IMR-90 (cell line): ENCODE data around the gene SLX4IP. TPM values are rescaled to one million over a fixed set of nuclear protein-coding genes. Genes with fewer than 3 reads are reported as not detected.

Source experiments
- ATAC-seq: fragments of 200-7000 bp; cut with Tn5 transposase; 2 replicates; pipeline ENCODE4 v1.9.1; 2020; ENCODE audit warnings: low read depth, mild to moderate bottlenecking, moderate library complexity
- BruUV-seq: library from RNA; stranded (reverse); fragments of 400-500 nt; replicated peaks from 2 replicates; lab custom pipeline; 2021; lab: Mats Ljungman, UMichigan
- CTCF ChIA-PET: fragments of 300-600 bp; formaldehyde crosslinking; extraction: SDS; loops from one replicate; lab custom pipeline; 2021; ENCODE audit warnings: antibody characterized with exemption; lab: Yijun Ruan, JAX
- POLR2A ChIA-PET: fragments of 300-600 bp; sonication (Branson Sonifier 250); formaldehyde crosslinking; loops from one replicate; lab custom pipeline; 2022; ENCODE audit warnings: antibody characterized with exemption; ENCODE audit not compliant: unreplicated experiment; lab: Charles Lee
- DNase-seq: peaks from one replicate; pipeline ENCODE4 v3.0.0; 2013
- H2AFZ ChIP-seq: replicated peaks from 2 replicates; pipeline ENCODE3; 2013; ENCODE audit warnings: low read length, mild to moderate bottlenecking; ENCODE audit not compliant: poor library complexity
- H2AK5ac ChIP-seq: 2 replicates; pipeline ENCODE4 v1.6.1; 2013; ENCODE audit warnings: low read depth, low read length, inconsistent platforms
- H2AK9ac ChIP-seq: replicated peaks from 2 replicates; pipeline ENCODE3; 2013; ENCODE audit warnings: mild to moderate bottlenecking, low read depth, low read length, moderate library complexity; ENCODE audit not compliant: poor library complexity
- H2BK120ac ChIP-seq: 2 replicates; pipeline ENCODE4 v1.6.1; 2013; ENCODE audit warnings: low read depth, low read length, inconsistent platforms
- H2BK15ac ChIP-seq: 3 replicates; pipeline ENCODE4 v1.6.1; 2013; ENCODE audit warnings: low read depth, low read length, inconsistent platforms
- H2BK20ac ChIP-seq: 2 replicates; pipeline ENCODE4 v1.6.1; 2013; ENCODE audit warnings: low read depth, mild to moderate bottlenecking, inconsistent platforms, low read length, moderate library complexity
- H2BK5ac ChIP-seq: 2 replicates; pipeline ENCODE4 v1.6.1; 2013; ENCODE audit warnings: mild to moderate bottlenecking, low read depth, low read length, inconsistent platforms; ENCODE audit not compliant: poor library complexity, severe bottlenecking
- H3K14ac ChIP-seq: replicated peaks from 2 replicates; pipeline ENCODE4 v1.6.1; 2013; ENCODE audit warnings: low read depth, low read length, inconsistent platforms
- H3K18ac ChIP-seq: 2 replicates; pipeline ENCODE4 v1.6.1; 2013; ENCODE audit warnings: low read depth, low read length, control low read depth
- H3K23ac ChIP-seq: 2 replicates; pipeline ENCODE4 v1.6.1; 2013; ENCODE audit warnings: low read depth, low read length, inconsistent platforms
- H3K27ac ChIP-seq: 2 replicates; pipeline ENCODE4 v1.5.1; 2013; ENCODE audit warnings: mild to moderate bottlenecking, control low read depth, low read length; ENCODE audit not compliant: insufficient read depth
- H3K27me3 ChIP-seq: 2 replicates; pipeline ENCODE4 v1.6.1; 2013; ENCODE audit warnings: low read length; ENCODE audit not compliant: control insufficient read depth, insufficient read depth
- H3K36me3 ChIP-seq: 2 replicates; pipeline ENCODE4 v1.6.1; 2013; ENCODE audit warnings: low read length, mixed read lengths; ENCODE audit not compliant: control insufficient read depth, insufficient read depth
- H3K4ac ChIP-seq: 2 replicates; pipeline ENCODE4 v1.6.1; 2013; ENCODE audit warnings: low read depth, low read length, inconsistent platforms
- H3K4me1 ChIP-seq: 2 replicates; pipeline ENCODE4 v1.6.1; 2013; ENCODE audit warnings: low read length, mixed read lengths; ENCODE audit not compliant: control insufficient read depth, insufficient read depth
- H3K4me2 ChIP-seq: 2 replicates; pipeline ENCODE4 v1.6.1; 2013; ENCODE audit warnings: low read depth, mild to moderate bottlenecking, control low read depth, low read length, moderate library complexity
- H3K4me3 ChIP-seq: 2 replicates; pipeline ENCODE4 v1.5.1; 2013; ENCODE audit warnings: low read depth, mild to moderate bottlenecking, control low read depth, low read length, moderate library complexity; ENCODE audit not compliant: insufficient read depth
- H3K56ac ChIP-seq: 2 replicates; pipeline ENCODE4 v1.6.1; 2013; ENCODE audit warnings: low read length, inconsistent platforms; ENCODE audit not compliant: insufficient read depth; ENCODE audit errors: extremely low read depth
- H3K79me1 ChIP-seq, 2 experiments: 2 replicates each; pipeline ENCODE4 v1.6.1; 2013; ENCODE audit warnings: low read length in 2 of 2, inconsistent platforms in 1 of 2, low read depth in 1 of 2
- H3K9ac ChIP-seq: 2 replicates; pipeline ENCODE4 v1.6.1; 2013; ENCODE audit warnings: low read depth, low read length, control low read depth
- H3K9me1 ChIP-seq: 2 replicates; pipeline ENCODE4 v1.6.1; 2013; ENCODE audit warnings: low read length, inconsistent platforms; ENCODE audit not compliant: insufficient read depth
- H3K9me3 ChIP-seq: 2 replicates; pipeline ENCODE4 v1.6.1; 2013; ENCODE audit warnings: low read length; ENCODE audit not compliant: control insufficient read depth, insufficient read depth
- H4K20me1 ChIP-seq: 2 replicates; pipeline ENCODE4 v1.6.1; 2013; ENCODE audit warnings: low read length, inconsistent platforms; ENCODE audit not compliant: insufficient read depth
- H4K5ac ChIP-seq: 2 replicates; pipeline ENCODE4 v1.6.1; 2013; ENCODE audit warnings: mild to moderate bottlenecking, low read depth, low read length, control low read depth
- H4K8ac ChIP-seq, 2 experiments: 2 replicates each; pipeline ENCODE4 v1.6.1; 2013; ENCODE audit warnings: low read depth in 2 of 2, low read length in 2 of 2, control low read depth in 1 of 2, inconsistent platforms in 1 of 2
- H4K91ac ChIP-seq: 2 replicates; pipeline ENCODE4 v1.6.1; 2013; ENCODE audit warnings: low read depth, low read length, inconsistent platforms; ENCODE audit not compliant: insufficient read depth
- MAFK ChIP-seq: IDR thresholded peaks from 2 replicates; pipeline ENCODE4 v1.6.1; 2012; ENCODE audit warnings: low read depth, low read length, improper control_type of control experiment
- RCOR1 ChIP-seq: IDR thresholded peaks from 2 replicates; pipeline ENCODE4 v1.6.1; 2012; ENCODE audit warnings: mild to moderate bottlenecking, low read length, improper control_type of control experiment; ENCODE audit not compliant: insufficient replicate concordance
- dilution Hi-C: fragments of 300-500 bp; cut with HindIII; formaldehyde crosslinking; loops from one replicate; pipeline ENCODE4 v1.14.3; 2018; ENCODE audit warnings: low sequenced_read_pairs; ENCODE audit not compliant: unreplicated experiment
- in situ Hi-C: fragments of 300-500 bp; cut with MboI; formaldehyde crosslinking; loops from 3 replicates; pipeline ENCODE4 v1.14.3; 2019; ENCODE audit warnings: low sequenced_read_pairs, inconsistent platforms, mixed read lengths
- intact Hi-C: fragments of 100-400 bp; cut with micrococcal nuclease; formaldehyde crosslinking; loops from 2 replicates; pipeline ENCODE4 v1.10.0; 2022
- polyA plus RNA-seq, 3 experiments: library from polyadenylated mRNA; depleted of rRNA; stranded (reverse); fragments of >200 nt; gene quantifications; 2 replicates each; pipeline ENCODE4 v1.2.3, GENCODE V29; 2012; ENCODE audit warnings: low replicate concordance in 1 of 3
- total RNA-seq: library from RNA; depleted of rRNA; stranded (reverse); fragments of >200 nt; gene quantifications from 2 replicates; pipeline ENCODE4 v1.2.3, GENCODE V29; 2012

Gene SLX4IP
- total and polyA plus RNA-seq, 2 of the 4 experiments (the other 2 are of a cell fraction), result 1.3 to 5.9 TPM

DNA sequence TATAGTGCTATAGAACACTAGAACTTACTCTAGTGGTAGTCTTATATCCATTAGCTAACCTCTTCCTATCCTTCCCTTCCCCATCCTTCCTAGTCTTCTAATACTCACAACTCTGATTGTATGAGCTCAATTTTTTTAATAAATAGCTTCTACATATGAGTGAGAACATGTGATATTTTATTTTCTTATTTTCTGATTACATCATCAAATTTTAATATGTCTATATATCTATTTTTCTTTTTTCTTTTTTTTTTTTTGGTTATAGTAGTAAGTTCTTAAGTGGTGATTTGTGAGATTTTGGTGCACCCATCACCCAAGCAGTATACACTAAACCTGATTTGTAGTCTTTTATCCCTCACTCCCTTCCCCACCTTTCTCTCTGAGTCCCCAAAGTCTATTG, 126.2 kb downstream of the SLX4IP start:
- Histone ChIP-seq H2AK5ac (no peak overlapping the region), H3K9me3 (no peaks in the 10 kb centered on the region), H3K4me1 (peaks cover 15% of the 10 kb centered on the region), H2BK20ac (peak overlapping the region; percentile 41; the same call in 1 of the 2 replicates), H3K4me2 (no peak overlapping the region), H3K9me1 (peaks cover 3% of the 10 kb centered on the region), H3K18ac (no peak overlapping the region), H4K91ac (no peak overlapping the region), H2AFZ (no peak overlapping the region), H3K4ac (no peak overlapping the region), H3K27me3 (no peaks in the 10 kb centered on the region), H2BK5ac (no peak overlapping the region), H2AK9ac (no peak overlapping the region), H3K4me3 (no peak overlapping the region), H3K23ac (no peak overlapping the region), H3K27ac (no peak overlapping the region), H3K14ac (no peak overlapping the region), H4K5ac (no peak overlapping the region), H3K36me3 (no peaks in the 10 kb centered on the region), H4K20me1 (no peaks in the 10 kb centered on the region), H2BK15ac (0 out of 3 replicates have a peak overlapping the region, but pooled peaks have one; percentile 29), H4K8ac (no peak overlapping the region), H3K56ac (no peak overlapping the region), H3K79me1 (peaks cover 4 to 6% of the 10 kb centered on the region in 2 experiments; a peak in 2 of 4 replicates), H3K9ac (no peak overlapping the region), H2BK120ac (no peak overlapping the region)
- ChIA-PET CTCF (no interaction called here), POLR2A (no interaction called here)
- in situ Hi-C loops (loop anchor here (5.0 kb wide), 1 partner anchor 86 kb away; no protein-coding TSS in a partner anchor), dilution Hi-C loops (no loop called here), intact Hi-C loops (no loop called here)
- no TSS peak for BruUV-seq
- no peak for DNase-seq
- no peak for TF ChIP-seq RCOR1
- peak; percentile 70 for TF ChIP-seq MAFK
- no peak for ATAC-seq
